ENCODE data around the gene RANBP17. TPM values are rescaled to one million over a fixed set of nuclear protein-coding genes. Genes with fewer than 3 reads are reported as not detected.
"Not testable (repeated sequence)": the region's sequence is repeated elsewhere in the genome, so short reads cannot be mapped to it uniquely, and the experiment has no call there.

Gene RANBP17
- polyA plus RNA-seq, 4 donors, result 8.2 to 15.4 (median 11.1) TPM

DNA sequence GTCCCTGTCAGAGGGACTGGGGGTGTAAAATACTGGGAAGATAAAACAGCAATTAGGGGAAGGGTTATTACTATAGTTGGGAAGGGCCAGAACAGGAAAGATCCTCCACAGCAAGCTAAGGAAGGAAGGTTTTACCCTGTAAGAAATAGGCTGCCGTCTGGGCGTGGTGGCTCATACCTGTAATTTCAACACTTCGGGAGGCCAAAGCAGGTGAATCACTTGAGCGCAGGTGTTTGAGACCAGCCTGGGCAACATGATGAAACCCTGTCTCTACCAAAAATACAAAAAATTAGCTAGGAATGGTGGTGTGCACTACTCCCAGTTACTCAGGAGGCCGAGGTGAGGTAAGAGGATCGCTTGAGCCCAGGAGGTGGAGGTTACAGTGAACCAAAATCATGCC is 282.1 kb downstream of the RANBP17 start:
- DNase-seq (ENCODE audit: low read depth in 4 of 4, low spot score in 3 of 4), result no peak

- DNase-seq (ENCODE audit: low read depth in 4 of 4, low spot score in 3 of 4), result no peak
These were observed 287.5 kb downstream of the RANBP17 start for GRCh38 chr5:171149333-171149732.

DNA sequence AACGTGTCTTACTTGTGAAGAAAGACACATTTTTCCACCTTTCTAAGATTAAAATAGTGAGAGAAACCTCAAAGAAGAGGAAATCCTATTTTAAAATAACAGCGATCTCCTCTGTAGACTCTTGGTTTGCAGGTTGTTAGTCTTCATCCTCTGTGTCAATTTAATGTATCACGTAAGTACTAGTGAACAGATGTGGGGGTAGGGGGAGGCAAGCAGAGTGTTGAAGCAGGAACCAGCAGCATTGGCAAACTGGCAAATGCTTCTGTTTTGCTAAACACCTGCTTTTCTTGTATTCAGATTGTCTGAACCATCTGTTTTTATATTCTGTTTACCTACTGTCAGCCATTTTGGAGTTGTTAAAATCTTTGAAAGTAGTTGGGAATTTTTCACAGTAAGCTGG is 288.0 kb downstream of the RANBP17 start:
- no peak for DNase-seq (ENCODE audit: low read depth in 4 of 4, low spot score in 3 of 4)

DNA sequence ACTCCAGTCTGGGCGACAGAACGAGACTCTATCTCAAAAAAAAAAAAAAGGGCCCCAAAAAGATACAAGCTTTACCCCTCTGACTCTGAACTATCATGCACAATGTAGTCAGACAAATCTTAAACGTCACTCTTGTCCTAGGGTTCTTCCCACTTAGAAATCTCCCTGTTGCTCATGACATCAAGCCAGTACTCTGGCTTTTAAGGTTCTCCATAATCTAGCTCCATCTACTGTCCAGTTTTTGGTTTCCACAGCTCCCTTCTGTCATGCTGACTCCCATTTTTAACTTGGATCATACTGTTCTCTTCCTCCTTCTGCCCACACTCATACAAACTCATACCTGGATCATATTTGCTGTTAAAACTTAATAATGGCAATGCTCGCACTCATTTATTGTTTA is 290.6 kb downstream of the RANBP17 start:
- DNase-seq (ENCODE audit: low read depth in 4 of 4, low spot score in 3 of 4), result no peak

GRCh38 chr5:171155621-171156020 is 293.8 kb downstream of the RANBP17 start:
- DNase-seq (ENCODE audit: low read depth in 4 of 4, low spot score in 3 of 4), result no peak

DNA sequence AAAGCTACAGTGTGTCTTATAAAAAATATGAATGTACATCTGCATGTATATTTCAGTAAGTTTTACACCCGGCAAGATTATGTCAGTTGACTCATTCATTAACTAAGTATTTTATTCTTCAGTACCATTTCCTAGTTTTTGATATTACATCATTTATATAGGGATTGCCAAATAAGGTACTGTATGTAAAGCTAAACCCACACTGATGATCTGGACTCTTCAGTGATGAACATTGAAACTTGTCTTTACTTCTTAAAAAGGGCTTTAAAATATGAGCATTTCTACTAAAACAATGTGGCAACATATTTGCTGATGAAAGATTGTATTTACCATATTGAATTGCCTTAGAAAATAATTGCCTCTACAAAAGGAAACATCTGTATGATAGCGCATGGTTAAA is 295.5 kb downstream of the RANBP17 start:
- no peak for DNase-seq (ENCODE audit: low read depth in 4 of 4, low spot score in 3 of 4)

- no peak for DNase-seq (ENCODE audit: low read depth in 4 of 4, low spot score in 3 of 4)
These were observed 296.0 kb downstream of the RANBP17 start for GRCh38 chr5:171157775-171158174.

- DNase-seq (ENCODE audit: low read depth in 4 of 4, low spot score in 3 of 4), result no peak
These were observed 296.8 kb downstream of the RANBP17 start for GRCh38 chr5:171158581-171158980.

DNA sequence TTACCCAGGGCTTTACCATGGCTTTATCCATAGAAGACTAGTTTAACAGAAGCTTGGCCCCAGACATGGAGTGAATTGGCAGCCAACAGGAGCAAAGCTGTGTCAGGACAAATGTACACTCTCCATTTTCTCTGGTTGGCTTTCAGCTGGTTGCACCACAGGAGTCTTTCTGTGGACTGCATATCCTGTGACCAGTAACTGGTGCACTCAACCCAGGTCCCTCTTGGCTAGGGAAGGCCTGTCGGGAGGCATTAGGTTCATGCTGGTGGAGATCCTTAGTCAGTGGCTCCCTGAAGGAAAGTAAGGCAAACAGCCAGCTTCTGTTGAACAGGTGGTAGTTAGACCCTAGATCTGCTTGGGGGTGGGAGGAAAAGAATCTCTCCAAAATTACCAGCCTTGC is 300.3 kb downstream of the RANBP17 start:
- DNase-seq (ENCODE audit: low read depth in 4 of 4, low spot score in 3 of 4), result no peak

DNA sequence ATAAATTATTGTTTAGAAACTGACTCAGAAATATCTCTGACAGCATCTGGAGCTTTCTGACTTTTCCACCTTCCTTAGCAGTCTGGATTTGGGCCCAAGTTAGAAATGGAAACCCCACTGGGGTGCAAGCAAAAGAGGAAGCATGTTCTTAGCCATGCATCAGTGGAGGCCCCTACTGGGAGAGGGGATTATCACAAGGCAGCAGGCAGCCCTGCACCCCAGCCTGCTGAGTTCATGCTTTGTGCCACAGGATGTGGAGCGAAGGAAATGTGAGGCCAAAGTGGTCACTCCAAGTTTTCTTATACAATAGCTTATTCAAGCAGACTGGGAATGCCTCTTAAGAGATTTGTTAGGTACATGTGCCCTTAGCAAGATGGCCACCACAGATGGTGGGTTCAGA is 300.8 kb downstream of the RANBP17 start:
- DNase-seq (ENCODE audit: low read depth in 4 of 4, low spot score in 3 of 4), result peak in 1 of 4 donors; percentile 4

DNA sequence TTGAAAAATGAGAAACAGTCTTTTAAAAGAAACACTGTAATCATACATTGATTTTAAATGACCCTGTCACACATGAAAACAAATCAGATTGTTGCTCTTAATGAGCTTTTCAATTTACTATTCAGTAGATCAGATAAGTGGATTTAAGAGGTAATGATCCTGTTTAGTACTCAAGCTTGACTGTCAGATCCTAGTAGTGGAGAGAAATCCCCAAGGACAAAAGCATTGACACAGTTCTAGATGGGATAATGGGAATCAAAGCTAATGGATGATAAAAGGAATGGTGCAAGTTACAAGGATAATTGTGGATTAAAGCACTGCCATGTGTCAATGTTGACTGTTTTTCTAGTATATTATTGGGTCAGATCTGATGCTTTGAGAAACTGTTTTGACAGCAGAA is 304.9 kb downstream of the RANBP17 start:
- no peak for DNase-seq (ENCODE audit: low read depth in 4 of 4, low spot score in 3 of 4)

GRCh38 chr5:171168171-171168570 is 306.4 kb downstream of the RANBP17 start:
- DNase-seq (ENCODE audit: low read depth in 4 of 4, low spot score in 3 of 4), result no peak

GRCh38 chr5:171174960-171175359 is 313.1 kb downstream of the RANBP17 start:
- not testable (repeated sequence) for DNase-seq (ENCODE audit: low read depth in 4 of 4, low spot score in 3 of 4)

DNA sequence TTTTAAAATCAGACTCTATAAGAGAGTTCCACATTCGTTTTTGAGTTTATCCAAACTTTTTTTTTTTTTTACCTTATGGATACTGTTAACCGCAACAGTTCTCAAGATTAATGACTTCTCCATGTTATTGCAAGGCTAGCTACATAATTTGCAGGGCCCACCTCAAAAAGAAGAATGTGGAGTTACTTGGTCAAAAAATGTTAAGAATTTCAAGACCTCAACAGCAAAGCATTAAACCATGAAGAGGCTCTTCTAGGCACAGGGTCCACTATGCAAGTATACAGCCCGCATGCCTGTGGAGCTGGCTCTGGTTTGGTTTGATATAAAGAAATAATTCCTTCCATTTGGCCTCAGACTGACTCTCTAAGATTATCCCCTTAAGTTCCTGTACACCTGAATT is 313.9 kb downstream of the RANBP17 start:
- no peak for DNase-seq (ENCODE audit: low read depth in 4 of 4, low spot score in 3 of 4)

- not testable (repeated sequence) for DNase-seq (ENCODE audit: low read depth in 4 of 4, low spot score in 3 of 4)
These were observed 316.4 kb downstream of the RANBP17 start for GRCh38 chr5:171178190-171178589.

GRCh38 chr5:171188016-171188415 is 326.2 kb downstream of the RANBP17 start:
- DNase-seq (ENCODE audit: low read depth in 4 of 4, low spot score in 3 of 4), result no peak

- no peak for DNase-seq (ENCODE audit: low read depth in 4 of 4, low spot score in 3 of 4)
These were observed 327.6 kb downstream of the RANBP17 start for GRCh38 chr5:171189442-171189841.

GRCh38 chr5:171192111-171192510 is 330.3 kb downstream of the RANBP17 start:
- no peak for DNase-seq (ENCODE audit: low read depth in 4 of 4, low spot score in 3 of 4)

GRCh38 chr5:171201310-171201709 is 339.5 kb downstream of the RANBP17 start:
- no peak for DNase-seq (ENCODE audit: low read depth in 4 of 4, low spot score in 3 of 4)

DNA sequence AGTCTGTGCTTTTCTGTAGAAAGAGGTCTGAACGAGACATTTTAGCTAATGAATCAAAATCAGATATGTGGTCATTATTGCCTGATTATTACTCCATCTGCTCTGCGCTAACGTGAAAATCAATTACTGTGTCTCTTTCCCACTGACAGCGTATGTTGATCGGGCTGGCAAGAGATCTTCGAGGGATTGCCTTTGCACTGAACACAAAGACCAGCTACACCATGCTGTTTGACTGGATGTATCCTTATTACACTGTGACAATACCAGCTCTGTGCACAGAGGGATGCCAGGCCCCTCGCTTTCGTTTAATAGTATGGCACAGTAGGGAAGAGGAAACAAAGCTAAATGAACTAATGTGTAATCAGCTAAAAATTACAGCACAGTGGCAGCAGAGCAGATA is 343.6 kb downstream of the RANBP17 start:
- DNase-seq (ENCODE audit: low read depth in 4 of 4, low spot score in 3 of 4), result no peak

GRCh38 chr5:171207256-171207847 is 345.5 kb downstream of the RANBP17 start:
- DNase-seq (ENCODE audit: low read depth in 4 of 4, low spot score in 3 of 4), result peak in 3 of 4 donors; percentile 6 to 25 (median 24)

- no peak for DNase-seq (ENCODE audit: low read depth in 4 of 4, low spot score in 3 of 4)
These were observed 360.1 kb downstream of the RANBP17 start for GRCh38 chr5:171221916-171222315.

GRCh38 chr5:171223927-171224326 is 362.1 kb downstream of the RANBP17 start:
- DNase-seq (ENCODE audit: low read depth in 4 of 4, low spot score in 3 of 4), result no peak
